Endothelial cell of umbilical vein (primary cell): ENCODE data around the gene IGFBP4. TPM values are rescaled to one million over a fixed set of nuclear protein-coding genes. Genes with fewer than 3 reads are reported as not detected.

ENCODE experiments used
- BruUV-seq: library from RNA; stranded (reverse); fragments of 400-500 nt; replicated peaks from 2 replicates; lab custom pipeline; 2021; lab: Mats Ljungman, UMichigan
- CTCF ChIA-PET: fragments of 300-600, 350-600 bp; sonication (Branson Sonifier 250); formaldehyde crosslinking; loops from one replicate; lab custom pipeline; 2021; ENCODE audit warnings: antibody characterized with exemption, inconsistent platforms; lab: Charles Lee
- POLR2A ChIA-PET: fragments of 300-600, 350-600 bp; sonication (Branson Sonifier 250); formaldehyde crosslinking; loops from one replicate; lab custom pipeline; 2021; ENCODE audit warnings: antibody characterized with exemption, inconsistent platforms; lab: Charles Lee
- DNase-seq: peaks from one replicate; pipeline ENCODE4 v3.0.0-alpha.2; 2011; ENCODE audit warnings: low read depth, low spot score
- FAIRE-seq: peaks from 2 replicates; lab custom pipeline; 2011; peaks lifted over from hg19 to GRCh38; lab: Jason Lieb, UNC
- H2AFZ ChIP-seq: 2 replicates; pipeline ENCODE4 v1.6.0; 2012; ENCODE audit warnings: low read depth, low read length, control low read depth, inconsistent platforms
- H3K27ac ChIP-seq: 2 replicates; pipeline ENCODE4 v1.5.1; 2011; ENCODE audit warnings: low read depth, mild to moderate bottlenecking, control low read depth, low read length, moderate library complexity; ENCODE audit not compliant: insufficient read depth
- H3K27me3 ChIP-seq, 2 experiments: 2 replicates each; pipeline versions ENCODE4 v1.6.0 to v1.6.1; 2011; ENCODE audit warnings: low read length in 2 of 2, mixed read lengths in 1 of 2; ENCODE audit not compliant: control insufficient read depth in 2 of 2, insufficient read depth in 2 of 2
- H3K36me3 ChIP-seq, 2 experiments: 2 replicates in 1 of 2; 3 replicates in 1 of 2; pipeline ENCODE4 v1.5.1; 2011; ENCODE audit warnings: low read length in 2 of 2, mild to moderate bottlenecking in 1 of 2, moderate library complexity in 1 of 2; ENCODE audit not compliant: control insufficient read depth in 2 of 2, insufficient read depth in 2 of 2; ENCODE audit errors: extremely low read depth in 1 of 2
- H3K4me1 ChIP-seq: 3 replicates; pipeline ENCODE4 v1.5.1; 2011; ENCODE audit warnings: mild to moderate bottlenecking, low read length; ENCODE audit not compliant: control insufficient read depth, insufficient read depth; ENCODE audit errors: extremely low read depth
- H3K4me2 ChIP-seq: 2 replicates; pipeline ENCODE4 v1.6.1; 2011; ENCODE audit warnings: low read length, control low read depth, mixed read lengths; ENCODE audit not compliant: insufficient read depth
- H3K4me3 ChIP-seq, 3 experiments: fragments of 200-600 bp in 1 of 3; sonication (generic), shearing (Covaris generic) in 1 of 3; replicated peaks in 1 of 3; 2 replicates each; pipeline ENCODE4 v1.5.1; 2011 to 2016; ENCODE audit warnings: control low read depth in 3 of 3, low read length in 3 of 3, mild to moderate bottlenecking in 2 of 3, inconsistent platforms in 1 of 3, low read depth in 1 of 3, moderate library complexity in 1 of 3; ENCODE audit not compliant: insufficient read depth in 1 of 3
- H3K79me2 ChIP-seq: 2 replicates; pipeline ENCODE4 v1.6.0; 2012; ENCODE audit warnings: low read length, inconsistent platforms; ENCODE audit not compliant: control insufficient read depth, insufficient read depth
- H3K9ac ChIP-seq: replicated peaks from 2 replicates; pipeline ENCODE3; 2011; ENCODE audit warnings: low read length, control low read depth; ENCODE audit not compliant: insufficient read depth; ENCODE audit errors: extremely low read depth
- H3K9me1 ChIP-seq: replicated peaks from 3 replicates; pipeline ENCODE4 v1.6.0; 2011; ENCODE audit warnings: mild to moderate bottlenecking, low read length; ENCODE audit not compliant: control insufficient read depth, insufficient read depth; ENCODE audit errors: extremely low read depth
- H3K9me3 ChIP-seq: replicated peaks from 2 replicates; pipeline ENCODE4 v1.5.1; 2012; ENCODE audit warnings: low read length, inconsistent platforms; ENCODE audit not compliant: control insufficient read depth, insufficient read depth
- H4K20me1 ChIP-seq: replicated peaks from 2 replicates; pipeline ENCODE3; 2011; ENCODE audit warnings: mild to moderate bottlenecking, low read length; ENCODE audit not compliant: control insufficient read depth, insufficient read depth; ENCODE audit errors: extremely low read depth
- CTCF ChIP-seq, 2 donors: IDR thresholded peaks; 1 replicate in 1 of 2; 2 replicates in 1 of 2; pipeline ENCODE4 v1.5.1; 2011; ENCODE audit warnings: low read length in 2 of 2, mild to moderate bottlenecking in 2 of 2, moderate library complexity in 2 of 2, control low read depth in 1 of 2, inconsistent platforms in 1 of 2, low read depth in 1 of 2; ENCODE audit not compliant: insufficient read depth in 1 of 2; ENCODE audit errors: extremely low read depth in 1 of 2
- EZH2 ChIP-seq: IDR thresholded peaks from 2 replicates; pipeline ENCODE4 v1.6.1; 2012; ENCODE audit warnings: borderline replicate concordance, low read depth, mild to moderate bottlenecking, moderate library complexity, low read length, inconsistent platforms; ENCODE audit not compliant: severe bottlenecking
- FOS ChIP-seq: IDR thresholded peaks from 2 replicates; pipeline ENCODE4 v1.6.1; 2011; ENCODE audit warnings: mild to moderate bottlenecking, low read length, moderate library complexity, borderline replicate concordance; ENCODE audit not compliant: insufficient read depth
- GATA2 ChIP-seq: IDR thresholded peaks from 2 replicates; pipeline ENCODE4 v1.7.0; 2011; ENCODE audit warnings: low read depth, mild to moderate bottlenecking, moderate library complexity, mixed read lengths, low read length; ENCODE audit not compliant: insufficient read length, insufficient read depth
- JUN ChIP-seq: IDR thresholded peaks from 2 replicates; pipeline ENCODE4 v1.6.1; 2011; ENCODE audit warnings: borderline replicate concordance, low read depth; ENCODE audit not compliant: insufficient read length, insufficient read depth
- MYC ChIP-seq: IDR thresholded peaks from one replicate; pipeline ENCODE4 v1.6.1; 2011; ENCODE audit warnings: mild to moderate bottlenecking, low read depth, low read length
- POLR2A ChIP-seq: IDR thresholded peaks from 2 replicates; pipeline ENCODE4 v1.6.1; 2012; ENCODE audit warnings: low read depth, mild to moderate bottlenecking, control low read depth, low read length
- POLR2AphosphoS5 ChIP-seq: IDR thresholded peaks from 2 replicates; pipeline ENCODE4 v1.6.1; 2012; ENCODE audit warnings: low read depth, mild to moderate bottlenecking, control low read depth, low read length, moderate library complexity; ENCODE audit not compliant: insufficient read depth
- dilution Hi-C: fragments of 300-500 bp; cut with MboI; formaldehyde crosslinking; loops from one replicate; pipeline ENCODE4 v1.15.0; 2019; ENCODE audit warnings: low sequenced_read_pairs; ENCODE audit not compliant: extremely low pct_ligation_motif_present
- intact Hi-C: fragments of 100-400 bp; cut with micrococcal nuclease; formaldehyde crosslinking; loops from one replicate; pipeline ENCODE4 v1.10.0; 2022
- polyA plus RNA-seq, 4 experiments: library from polyadenylated mRNA; depleted of rRNA in 3 of 4; stranded (reverse) in 3 of 4; unstranded in 1 of 4; fragments of >200 nt; gene quantifications; 2 replicates each; pipeline versions ENCODE4 v1.2.1 to v1.2.3, GENCODE V29; 2011 to 2012; ENCODE audit warnings: missing spikeins in 1 of 4
- total RNA-seq: library from RNA; stranded (reverse); gene quantifications from 2 replicates; pipeline ENCODE4 v1.2.3, GENCODE V29; 2021
- TF ChIP-seq, protein P1 (sequence below): IDR thresholded peaks from 2 replicates; pipeline ENCODE4 v1.6.1; 2011; ENCODE audit not compliant: insufficient read depth, insufficient read length

IGFBP4 gene
- total and polyA plus RNA-seq, 2 donors (not counting 3 experiments of a cell fraction or from before 2014, with no cell fraction given), result 377 to 618 TPM

DNA sequence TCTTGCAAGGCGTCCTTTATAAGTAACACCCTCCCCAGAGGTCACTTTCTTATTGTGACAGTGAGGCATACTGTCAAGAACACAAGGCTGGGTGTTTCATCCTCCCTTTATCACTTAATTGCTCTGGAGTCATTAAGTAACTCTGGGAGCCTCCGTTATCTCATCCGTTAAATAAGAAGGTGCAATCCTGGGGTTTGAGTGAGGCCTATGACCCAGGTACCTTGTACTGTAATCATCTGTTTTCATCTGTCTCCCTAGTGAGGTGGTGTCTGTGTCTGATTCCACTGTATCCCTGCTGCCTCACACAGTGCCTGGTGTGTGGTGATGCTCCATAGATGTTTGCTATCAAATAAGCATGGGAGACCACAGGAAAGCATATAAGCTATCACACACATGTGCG lies 40.4 kb downstream of the IGFBP4 start:
- DNase-seq, result no peak
- TF ChIP-seq POLR2A (no peak), MYC (no peak), FOS (no peak), POLR2AphosphoS5 (no peak), CTCF (IDR thresholded peaks at IDR 0.05; ENCODE audit: extremely low read depth in 1 of 2, insufficient read depth in 1 of 2, low read depth in 1 of 2, low read length in 2 of 2) (no peak), EZH2 (no peak), GATA2 (no peak), JUN (no peak)
- TF ChIP-seq, protein P1, sequence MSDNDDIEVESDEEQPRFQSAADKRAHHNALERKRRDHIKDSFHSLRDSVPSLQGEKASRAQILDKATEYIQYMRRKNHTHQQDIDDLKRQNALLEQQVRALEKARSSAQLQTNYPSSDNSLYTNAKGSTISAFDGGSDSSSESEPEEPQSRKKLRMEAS, result no peak
- dilution Hi-C loops (no loop called here), intact Hi-C loops (no loop called here)
- no peaks in the 10 kb centered on the region for H3K79me2 ChIP-seq
- H3K4me3 ChIP-seq, result no peak overlapping the region
- H3K4me1 ChIP-seq, result no peaks in the 10 kb centered on the region
- H3K4me2 ChIP-seq, result no peak overlapping the region
- POLR2A ChIA-PET, result no interaction called here
- H3K27me3 ChIP-seq, result peaks cover 2 to 6% of the 10 kb centered on the region in 2 experiments
- H3K9me3 ChIP-seq, result no peaks in the 10 kb centered on the region
- H3K9ac ChIP-seq, result no peak overlapping the region
- no peak overlapping the region for H2AFZ ChIP-seq
- no peaks in the 10 kb centered on the region for H4K20me1 ChIP-seq
- FAIRE-seq, result no peak
- no peaks in the 10 kb centered on the region for H3K9me1 ChIP-seq
- CTCF ChIA-PET, result interaction anchor here (2.8 kb wide), 1 partner anchor 49 kb away, joined by 7 read pairs; no protein-coding TSS in a partner anchor
- BruUV-seq, result no TSS peak
- H3K27ac ChIP-seq, result no peak overlapping the region
- H3K36me3 ChIP-seq, result no peaks in the 10 kb centered on the region
